Middle frontal gyrus (tissue), 1 donor: ENCODE results near the gene S100A12.

Experiments
- DNase-seq: peaks from one replicate; pipeline ENCODE4 v3.0.0-alpha.2; 2015; ENCODE audit warnings: low spot score; ENCODE audit errors: extremely low spot score

Gene S100A12

GRCh38 chr1:153336650-153337049 lies 38.8 kb downstream of the S100A12 start:
- no peak for DNase-seq

DNA sequence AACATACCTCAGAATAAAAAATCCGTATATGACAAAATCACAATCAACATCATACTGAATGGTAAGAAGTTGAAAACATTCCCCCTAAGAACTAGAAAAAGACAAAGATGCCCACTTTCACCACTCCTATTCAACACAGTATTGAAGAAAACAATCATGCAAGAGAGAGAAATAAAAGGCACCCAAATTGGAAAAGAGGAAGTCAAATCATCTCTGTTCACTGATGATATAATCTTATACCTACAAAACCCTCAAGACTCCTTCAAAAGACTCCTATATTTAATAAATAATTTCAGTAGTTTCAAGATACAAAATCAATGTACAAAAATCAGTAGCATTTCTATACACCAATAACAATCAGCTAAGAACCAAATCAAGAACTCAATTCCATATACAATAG lies 41.5 kb downstream of the S100A12 start:
- no peak for DNase-seq

DNA sequence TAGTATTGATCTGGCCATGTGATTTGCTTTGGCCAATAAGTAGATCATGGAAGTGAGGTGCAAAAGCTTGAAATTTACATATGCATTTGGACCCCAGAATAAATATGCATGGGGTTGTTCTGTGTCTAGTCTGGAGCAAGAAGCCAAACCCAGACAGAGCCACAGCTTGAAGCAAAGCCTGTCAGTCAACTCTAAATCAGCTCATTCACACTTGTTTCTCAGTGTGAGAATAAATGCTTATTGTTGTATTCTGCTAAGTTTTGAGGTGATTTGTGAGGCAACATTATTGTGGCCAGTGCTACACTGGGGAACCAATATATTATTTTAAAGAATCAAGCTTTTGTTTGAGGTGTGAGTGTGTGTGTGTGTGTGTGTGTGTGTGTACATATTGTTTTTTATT lies 50.5 kb downstream of the S100A12 start:
- DNase-seq = no peak
